H4 (cell line): ENCODE data around the gene TLX1. TPM values are rescaled to one million over a fixed set of nuclear protein-coding genes. Genes with fewer than 3 reads are reported as not detected.
"Not testable (repeated sequence)": the region's sequence is repeated elsewhere in the genome, so short reads cannot be mapped to it uniquely, and the experiment has no call there.

ENCODE experiments used
- DNase-seq: peaks from one replicate; pipeline ENCODE4 v3.0.0-alpha.2; 2015; ENCODE audit warnings: low spot score
- total RNA-seq: library from RNA; depleted of rRNA; stranded (reverse); fragments of >200 nt; shearing (Covaris generic); gene quantifications from 2 replicates; pipeline ENCODE4 v1.2.3, GENCODE V29; 2014; rRNA removed

Gene TLX1
- total RNA-seq, 1 experiment from 2014 or later, result not detected

GRCh38 chr10:101152316-101152715, 21.2 kb downstream of the TLX1 start:
- DNase-seq, result no peak

- DNase-seq, result not testable (repeated sequence)
These were observed 23.4 kb downstream of the TLX1 start for GRCh38 chr10:101154506-101154905.

- no peak for DNase-seq
These were observed 24.8 kb downstream of the TLX1 start for GRCh38 chr10:101155896-101156295.

- no peak for DNase-seq
These were observed 26.8 kb downstream of the TLX1 start for GRCh38 chr10:101157756-101158458.

GRCh38 chr10:101158459-101159058, 27.5 kb downstream of the TLX1 start:
- DNase-seq, result no peak

GRCh38 chr10:101161494-101162299, 30.6 kb downstream of the TLX1 start:
- DNase-seq, result peak; percentile 71

- no peak for DNase-seq
These were observed 31.6 kb downstream of the TLX1 start for GRCh38 chr10:101162677-101163076.

- DNase-seq, result no peak
These were observed 32.9 kb downstream of the TLX1 start for GRCh38 chr10:101164020-101164419.

- no peak for DNase-seq
These were observed 34.6 kb downstream of the TLX1 start for GRCh38 chr10:101165736-101166135.

GRCh38 chr10:101166430-101166829, 35.3 kb downstream of the TLX1 start:
- DNase-seq, result no peak

GRCh38 chr10:101172741-101173140, 41.6 kb downstream of the TLX1 start:
- no peak for DNase-seq

GRCh38 chr10:101174319-101174718, 43.2 kb downstream of the TLX1 start:
- no peak for DNase-seq

- no peak for DNase-seq
These were observed 45.5 kb downstream of the TLX1 start for GRCh38 chr10:101176577-101176976.

GRCh38 chr10:101182936-101183335, 51.8 kb downstream of the TLX1 start:
- no peak for DNase-seq

GRCh38 chr10:101183458-101184183, 52.5 kb downstream of the TLX1 start:
- no peak for DNase-seq

Other genes starting within 250 kb of the TLX1 start
- gene SLF2, start 218.3 kb upstream of the TLX1 start, total RNA-seq, result 13.9 and 14.0 TPM in 2 replicates
- 0.27 and 0.89 TPM in 2 replicates for gene SEMA4G, start 161.8 kb upstream of the TLX1 start, total RNA-seq
- gene MRPL43, start 143.8 kb upstream of the TLX1 start, total RNA-seq, result 94.3 and 105 TPM in 2 replicates
- gene TWNK, start 143.8 kb upstream of the TLX1 start, total RNA-seq, result 6.7 and 8.0 TPM in 2 replicates
- 24.3 and 26.2 TPM in 2 replicates for gene LZTS2, start 131.5 kb upstream of the TLX1 start, total RNA-seq
- 0.21 and 0.97 TPM in 2 replicates for gene PDZD7, start 100.2 kb upstream of the TLX1 start, total RNA-seq
- 35.7 and 35.8 TPM in 2 replicates for gene SFXN3, start 100.1 kb upstream of the TLX1 start, total RNA-seq
- gene KAZALD1, start 69.3 kb upstream of the TLX1 start, total RNA-seq, result 10.2 and 22.5 TPM in 2 replicates
- gene LBX1, start 98.2 kb downstream of the TLX1 start, total RNA-seq, result not detected in 2 replicates
- 9.2 and 9.3 TPM in 2 replicates for gene BTRC, start 222.9 kb downstream of the TLX1 start, total RNA-seq